ENCODE results near the gene ANO2.

ANO2 gene

DNA sequence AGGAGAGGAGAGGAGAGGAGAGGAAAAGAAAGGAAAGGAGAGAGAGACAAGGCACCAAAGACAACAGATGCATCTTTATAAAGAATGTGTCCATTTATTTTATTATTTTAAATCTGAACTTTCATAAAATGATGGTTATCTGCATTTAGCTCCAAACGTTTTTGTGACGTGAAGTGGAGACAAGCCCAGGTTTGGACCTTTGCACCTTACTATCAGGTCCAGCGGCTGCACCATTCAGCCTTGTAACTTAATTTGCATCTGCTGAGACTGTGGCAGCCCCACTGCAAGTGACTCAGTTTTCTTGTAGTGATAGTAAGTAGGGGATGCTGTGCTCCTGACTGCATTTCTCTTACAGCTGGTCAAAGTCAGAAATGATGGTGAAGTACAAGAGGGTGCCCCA, 382.5 kb downstream of the ANO2 start:
- Histone ChIP-seq H3K27ac (no peak overlapping the region), H3K4me3 (ENCODE audit: low read depth, low read length) (no peak overlapping the region), H3K36me3 (replicated peaks) (no peaks in the 10 kb centered on the region), H3K27me3 (replicated peaks) (no peaks in the 10 kb centered on the region)
- no peak for DNase-seq
- TF ChIP-seq, protein P1, sequence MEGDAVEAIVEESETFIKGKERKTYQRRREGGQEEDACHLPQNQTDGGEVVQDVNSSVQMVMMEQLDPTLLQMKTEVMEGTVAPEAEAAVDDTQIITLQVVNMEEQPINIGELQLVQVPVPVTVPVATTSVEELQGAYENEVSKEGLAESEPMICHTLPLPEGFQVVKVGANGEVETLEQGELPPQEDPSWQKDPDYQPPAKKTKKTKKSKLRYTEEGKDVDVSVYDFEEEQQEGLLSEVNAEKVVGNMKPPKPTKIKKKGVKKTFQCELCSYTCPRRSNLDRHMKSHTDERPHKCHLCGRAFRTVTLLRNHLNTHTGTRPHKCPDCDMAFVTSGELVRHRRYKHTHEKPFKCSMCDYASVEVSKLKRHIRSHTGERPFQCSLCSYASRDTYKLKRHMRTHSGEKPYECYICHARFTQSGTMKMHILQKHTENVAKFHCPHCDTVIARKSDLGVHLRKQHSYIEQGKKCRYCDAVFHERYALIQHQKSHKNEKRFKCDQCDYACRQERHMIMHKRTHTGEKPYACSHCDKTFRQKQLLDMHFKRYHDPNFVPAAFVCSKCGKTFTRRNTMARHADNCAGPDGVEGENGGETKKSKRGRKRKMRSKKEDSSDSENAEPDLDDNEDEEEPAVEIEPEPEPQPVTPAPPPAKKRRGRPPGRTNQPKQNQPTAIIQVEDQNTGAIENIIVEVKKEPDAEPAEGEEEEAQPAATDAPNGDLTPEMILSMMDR (IDR thresholded peaks at IDR 0.05; ENCODE audit: low read depth, low read length, missing control alignments), result no peak
- in situ Hi-C loops (cut with HindIII; ENCODE audit: low pct_ligation_motif_present, low sequenced_read_pairs), result no loop called here

DNA sequence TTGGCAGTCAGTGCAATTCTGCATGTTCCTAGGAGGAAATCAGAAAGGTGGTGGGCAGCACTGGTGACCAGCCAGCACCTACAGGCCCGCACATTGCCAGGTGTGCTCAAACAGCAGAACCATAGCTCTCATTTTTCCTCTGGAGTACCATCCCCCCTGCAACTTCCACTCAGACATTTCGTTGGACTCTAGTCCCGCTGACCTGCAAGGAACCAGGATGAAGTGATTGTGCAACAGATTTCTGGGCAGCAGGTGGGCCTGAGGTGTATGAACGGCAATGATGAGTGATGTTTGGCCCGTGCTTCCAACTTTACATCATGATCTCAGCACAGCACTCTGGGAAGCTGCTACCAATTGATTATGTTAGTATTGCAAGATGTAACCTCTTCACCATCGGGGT, 383.2 kb downstream of the ANO2 start:
- no peak overlapping the region for H3K27ac ChIP-seq
- in situ Hi-C loops (cut with HindIII; ENCODE audit: low pct_ligation_motif_present, low sequenced_read_pairs), result no loop called here
- H3K36me3 ChIP-seq (replicated peaks), result no peaks in the 10 kb centered on the region
- TF ChIP-seq, protein P1 (IDR thresholded peaks at IDR 0.05; ENCODE audit: low read depth, low read length, missing control alignments), result no peak
- no peak overlapping the region for H3K4me3 ChIP-seq (ENCODE audit: low read depth, low read length)
- H3K27me3 ChIP-seq (replicated peaks), result no peaks in the 10 kb centered on the region
- no peak for DNase-seq

DNA sequence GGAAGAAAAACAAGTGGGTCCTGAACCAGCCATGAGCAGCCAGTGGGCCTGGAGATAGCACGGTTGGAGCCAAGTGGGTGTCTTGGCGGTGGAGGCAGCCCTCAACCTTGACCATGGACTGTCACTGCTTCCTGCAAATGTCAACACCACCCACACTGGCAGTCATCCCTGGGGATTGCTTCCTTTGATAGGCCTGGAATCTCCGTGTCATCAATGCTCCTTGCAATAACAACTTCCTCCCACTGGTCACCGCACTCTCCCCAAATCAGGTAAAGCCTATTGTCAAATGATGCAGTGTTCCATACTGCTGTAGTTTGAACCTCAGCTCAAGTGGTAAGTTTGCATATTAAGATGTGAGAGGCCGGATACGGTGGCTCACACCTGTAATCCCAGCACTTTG, 384.0 kb downstream of the ANO2 start:
- in situ Hi-C loops (cut with HindIII; ENCODE audit: low pct_ligation_motif_present, low sequenced_read_pairs), result no loop called here
- Histone ChIP-seq H3K4me3 (ENCODE audit: low read depth, low read length) (no peak overlapping the region), H3K27ac (no peak overlapping the region), H3K36me3 (replicated peaks) (no peaks in the 10 kb centered on the region), H3K27me3 (replicated peaks) (no peaks in the 10 kb centered on the region)
- TF ChIP-seq, protein P1 (IDR thresholded peaks at IDR 0.05; ENCODE audit: low read depth, low read length, missing control alignments), result no peak
- DNase-seq, result no peak

DNA sequence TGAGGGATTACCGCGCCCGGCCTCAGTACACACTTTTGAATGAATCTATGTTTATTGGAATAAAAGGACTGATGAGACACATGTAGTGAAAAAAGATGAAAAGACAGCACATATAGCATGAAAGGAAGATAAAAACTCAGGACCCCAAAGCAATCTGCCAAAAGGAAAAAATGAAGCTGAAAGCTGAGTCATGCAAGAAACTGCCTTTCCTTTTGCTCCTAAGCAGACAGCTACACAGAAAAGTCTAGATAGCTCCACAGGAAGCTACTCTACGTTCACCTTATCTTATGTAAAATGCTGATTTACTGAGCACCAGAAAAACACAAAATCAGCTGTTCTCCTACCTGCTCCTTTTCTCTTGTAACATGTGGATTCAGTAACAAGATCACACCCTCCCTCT, 384.8 kb downstream of the ANO2 start:
- TF ChIP-seq, protein P1 (IDR thresholded peaks at IDR 0.05; ENCODE audit: low read depth, low read length, missing control alignments), result no peak
- Histone ChIP-seq H3K27me3 (replicated peaks) (no peaks in the 10 kb centered on the region), H3K36me3 (replicated peaks) (no peaks in the 10 kb centered on the region), H3K4me3 (ENCODE audit: low read depth, low read length) (no peak overlapping the region), H3K27ac (no peak overlapping the region)
- in situ Hi-C loops (cut with HindIII; ENCODE audit: low pct_ligation_motif_present, low sequenced_read_pairs), result no loop called here
- no peak for DNase-seq

DNA sequence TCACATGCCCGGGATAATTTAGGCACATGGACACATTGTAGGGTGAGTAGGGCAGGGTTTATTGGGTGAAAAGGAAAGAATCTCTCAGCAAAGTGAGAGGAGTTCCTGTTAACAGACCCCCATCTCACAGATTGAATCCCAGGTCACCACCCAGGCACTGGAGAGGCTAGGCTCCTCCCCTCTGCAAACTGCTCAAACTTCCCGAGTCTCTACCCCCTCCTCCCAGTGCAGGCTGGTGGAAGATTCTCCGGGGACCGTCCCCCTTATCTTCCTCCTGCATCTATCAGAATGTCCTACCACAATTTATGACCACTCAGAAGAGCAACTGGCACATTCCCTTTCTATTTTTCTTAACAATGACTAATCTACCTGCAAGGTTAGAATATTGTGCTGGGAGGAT, 387.2 kb downstream of the ANO2 start:
- no peak for DNase-seq
- Histone ChIP-seq H3K36me3 (replicated peaks) (no peaks in the 10 kb centered on the region), H3K27me3 (replicated peaks) (no peaks in the 10 kb centered on the region), H3K27ac (no peak overlapping the region), H3K4me3 (ENCODE audit: low read depth, low read length) (no peak overlapping the region)
- TF ChIP-seq, protein P1 (IDR thresholded peaks at IDR 0.05; ENCODE audit: low read depth, low read length, missing control alignments), result no peak
- in situ Hi-C loops (cut with HindIII; ENCODE audit: low pct_ligation_motif_present, low sequenced_read_pairs), result no loop called here

DNA sequence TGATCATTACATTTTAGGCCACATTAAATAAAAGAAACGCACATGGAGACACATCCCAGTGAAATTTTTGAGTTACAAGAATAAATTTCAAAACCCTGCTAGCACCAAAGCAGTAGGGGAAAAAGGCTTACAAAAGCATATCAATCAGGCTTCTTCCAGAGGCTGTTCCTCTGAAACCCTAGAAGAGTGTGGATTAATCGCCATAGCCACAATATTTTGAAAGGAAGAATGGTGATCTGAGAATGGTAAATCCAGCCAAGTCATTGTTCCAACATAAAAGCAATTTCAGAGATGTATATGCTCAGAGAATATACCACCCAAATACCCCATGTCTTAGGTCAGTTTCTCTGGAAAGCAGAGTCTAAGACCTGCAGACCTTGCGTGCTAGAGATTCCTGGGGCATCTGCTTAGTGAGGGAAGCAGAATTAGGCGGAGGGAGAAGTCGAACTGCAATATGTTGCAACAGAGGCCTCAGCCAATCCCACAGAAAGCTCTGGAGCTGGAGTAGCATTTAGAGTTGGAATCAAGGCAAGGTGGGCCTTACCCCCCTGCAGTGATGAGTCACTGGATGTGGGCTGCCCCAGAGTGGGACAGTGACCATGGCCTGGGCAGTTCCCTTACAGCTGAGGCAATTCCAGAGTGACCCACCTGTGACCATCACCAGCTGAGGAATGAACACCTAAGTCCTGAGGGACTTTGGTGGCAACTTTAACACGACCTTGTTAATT, 387.9 kb downstream of the ANO2 start:
- Histone ChIP-seq H3K27ac (no peak overlapping the region), H3K27me3 (replicated peaks) (no peaks in the 10 kb centered on the region), H3K4me3 (ENCODE audit: low read depth, low read length) (no peak overlapping the region), H3K36me3 (replicated peaks) (no peaks in the 10 kb centered on the region)
- no peak for DNase-seq
- in situ Hi-C loops (cut with HindIII; ENCODE audit: low pct_ligation_motif_present, low sequenced_read_pairs), result no loop called here
- TF ChIP-seq, protein P1 (IDR thresholded peaks at IDR 0.05; ENCODE audit: low read depth, low read length, missing control alignments), result no peak
